DND-41 (cell line): Measurements from ENCODE around the gene C14orf180.

Experiments
- ATAC-seq: fragments of 200-7000 bp; cut with Tn5 transposase; 3 replicates; pipeline ENCODE4 v1.9.1; 2021; ENCODE audit warnings: low read depth; ENCODE audit not compliant: insufficient read depth
- DNase-seq: peaks from one replicate; pipeline ENCODE4 v3.0.0-alpha.2; 2020
- H2AFZ ChIP-seq: 2 replicates; pipeline ENCODE4 v1.6.0; 2012; ENCODE audit warnings: low read depth, low read length
- H3K27ac ChIP-seq: 2 replicates; pipeline ENCODE4 v1.5.1; 2012; ENCODE audit warnings: low read length, inconsistent platforms
- H3K27me3 ChIP-seq: fragments of 200-600 bp; sonication (generic); 2 replicates; pipeline ENCODE4 v1.6.0; 2012; ENCODE audit warnings: low read length, mild to moderate bottlenecking, inconsistent platforms; ENCODE audit not compliant: insufficient read depth, poor library complexity
- H3K36me3 ChIP-seq: 2 replicates; pipeline ENCODE4 v1.5.1; 2012; ENCODE audit warnings: low read length, inconsistent platforms; ENCODE audit not compliant: insufficient read depth
- H3K4me1 ChIP-seq: 2 replicates; pipeline ENCODE4 v1.5.1; 2012; ENCODE audit warnings: mild to moderate bottlenecking, low read length; ENCODE audit not compliant: insufficient read depth
- H3K4me2 ChIP-seq: 2 replicates; pipeline ENCODE4 v1.6.0; 2012; ENCODE audit warnings: mild to moderate bottlenecking, moderate library complexity, low read length, inconsistent platforms; ENCODE audit not compliant: insufficient read depth
- H3K4me3 ChIP-seq, 2 experiments: fragments of 200-600 bp in 1 of 2; shearing (Covaris generic) in 1 of 2; 2 replicates each; pipeline ENCODE4 v1.5.1; 2012 to 2016; ENCODE audit warnings: inconsistent platforms in 2 of 2, low read length in 2 of 2, mild to moderate bottlenecking in 2 of 2, low read depth in 1 of 2, moderate library complexity in 1 of 2
- H3K79me2 ChIP-seq: 2 replicates; pipeline ENCODE4 v1.6.0; 2012; ENCODE audit warnings: low read length, inconsistent platforms; ENCODE audit not compliant: insufficient read depth
- H3K9ac ChIP-seq: 2 replicates; pipeline ENCODE4 v1.6.0; 2012; ENCODE audit warnings: low read depth, mild to moderate bottlenecking, inconsistent platforms, low read length, moderate library complexity
- H3K9me3 ChIP-seq: 2 replicates; pipeline ENCODE4 v1.5.1; 2012; ENCODE audit warnings: low read length, moderate library complexity, mild to moderate bottlenecking, inconsistent platforms; ENCODE audit not compliant: insufficient read depth, severe bottlenecking
- H4K20me1 ChIP-seq: 2 replicates; pipeline ENCODE4 v1.6.0; 2012; ENCODE audit warnings: low read length; ENCODE audit not compliant: insufficient read depth
- EZH2 ChIP-seq: IDR thresholded peaks from 3 replicates; pipeline ENCODE4 v1.6.1; 2012; ENCODE audit warnings: borderline replicate concordance, low read depth, mild to moderate bottlenecking, moderate library complexity, low read length, inconsistent platforms; ENCODE audit not compliant: severe bottlenecking
- TF ChIP-seq, protein P1 (sequence below): IDR thresholded peaks from 2 replicates; pipeline ENCODE4 v1.5.1; 2012; ENCODE audit warnings: borderline replicate concordance, low read length, moderate library complexity, mild to moderate bottlenecking; ENCODE audit not compliant: poor library complexity, severe bottlenecking; ENCODE audit errors: extremely low read depth

C14orf180 gene

DNA sequence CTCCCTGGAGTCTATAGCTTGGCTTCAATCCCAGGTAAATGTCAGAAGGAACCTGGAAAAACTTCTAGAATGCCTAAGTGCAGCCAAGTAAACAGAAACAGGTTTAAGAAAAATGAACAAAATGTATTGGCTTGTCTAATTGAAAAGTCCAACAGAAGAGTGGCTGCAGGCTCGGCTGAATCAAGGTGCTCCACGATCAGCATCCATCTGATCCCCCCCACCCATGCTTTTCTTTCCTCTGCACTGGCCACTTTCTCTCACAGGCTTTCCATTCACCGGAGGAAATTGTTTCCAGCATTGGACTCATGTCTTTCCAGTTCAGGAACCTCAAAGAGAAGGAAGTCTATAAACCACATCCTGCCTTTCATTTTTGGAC, 42.0 kb upstream of the C14orf180 start:
- TF ChIP-seq, protein P1, sequence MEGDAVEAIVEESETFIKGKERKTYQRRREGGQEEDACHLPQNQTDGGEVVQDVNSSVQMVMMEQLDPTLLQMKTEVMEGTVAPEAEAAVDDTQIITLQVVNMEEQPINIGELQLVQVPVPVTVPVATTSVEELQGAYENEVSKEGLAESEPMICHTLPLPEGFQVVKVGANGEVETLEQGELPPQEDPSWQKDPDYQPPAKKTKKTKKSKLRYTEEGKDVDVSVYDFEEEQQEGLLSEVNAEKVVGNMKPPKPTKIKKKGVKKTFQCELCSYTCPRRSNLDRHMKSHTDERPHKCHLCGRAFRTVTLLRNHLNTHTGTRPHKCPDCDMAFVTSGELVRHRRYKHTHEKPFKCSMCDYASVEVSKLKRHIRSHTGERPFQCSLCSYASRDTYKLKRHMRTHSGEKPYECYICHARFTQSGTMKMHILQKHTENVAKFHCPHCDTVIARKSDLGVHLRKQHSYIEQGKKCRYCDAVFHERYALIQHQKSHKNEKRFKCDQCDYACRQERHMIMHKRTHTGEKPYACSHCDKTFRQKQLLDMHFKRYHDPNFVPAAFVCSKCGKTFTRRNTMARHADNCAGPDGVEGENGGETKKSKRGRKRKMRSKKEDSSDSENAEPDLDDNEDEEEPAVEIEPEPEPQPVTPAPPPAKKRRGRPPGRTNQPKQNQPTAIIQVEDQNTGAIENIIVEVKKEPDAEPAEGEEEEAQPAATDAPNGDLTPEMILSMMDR, result no peak
- TF ChIP-seq EZH2, result no peak
- ATAC-seq, result no peak
- Histone ChIP-seq H3K4me2 (no peak overlapping the region), H3K4me1 (no peaks in the 10 kb centered on the region), H3K4me3 (no peak overlapping the region), H3K9me3 (no peaks in the 10 kb centered on the region), H3K9ac (no peak overlapping the region), H3K27ac (no peak overlapping the region), H3K27me3 (peaks cover 7% of the 10 kb centered on the region), H4K20me1 (no peaks in the 10 kb centered on the region), H3K36me3 (no peaks in the 10 kb centered on the region), H3K79me2 (no peaks in the 10 kb centered on the region), H2AFZ (no peak overlapping the region)
- no peak for DNase-seq

DNA sequence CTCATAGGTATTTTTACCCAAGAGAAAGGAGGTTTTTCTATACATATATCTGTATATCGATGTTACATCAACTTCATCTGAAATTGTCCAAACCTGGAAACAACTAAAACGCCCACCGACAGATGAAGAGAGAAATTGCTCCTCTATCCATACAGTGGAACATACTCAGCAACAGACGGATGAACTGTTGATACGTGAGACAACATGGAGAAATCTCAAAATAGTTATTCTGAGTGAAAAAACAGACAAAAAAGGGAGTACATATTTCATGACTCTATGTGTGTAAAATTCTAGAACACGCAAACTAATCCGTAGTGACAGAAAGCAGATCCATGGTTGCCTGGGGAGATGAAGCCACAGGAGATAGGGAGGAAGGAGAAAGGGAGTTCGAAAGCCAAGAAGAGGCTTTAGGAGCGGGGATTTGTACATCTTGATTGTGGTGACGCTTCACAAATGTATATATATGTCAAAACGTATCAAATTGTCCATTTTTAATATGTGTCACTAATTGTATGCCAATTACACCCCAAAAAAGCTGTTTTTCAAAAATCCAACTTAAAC, 37.6 kb upstream of the C14orf180 start:
- no peaks in the 10 kb centered on the region; the same call in 1 of the 2 replicates for H4K20me1 ChIP-seq
- H3K4me1 ChIP-seq, result no peaks in the 10 kb centered on the region
- H2AFZ ChIP-seq, result no peak overlapping the region
- no peaks in the 10 kb centered on the region for H3K79me2 ChIP-seq
- peaks cover 14% of the 10 kb centered on the region for H3K27me3 ChIP-seq
- no peak overlapping the region for H3K4me2 ChIP-seq
- H3K9ac ChIP-seq, result no peak overlapping the region
- H3K36me3 ChIP-seq, result no peaks in the 10 kb centered on the region
- ATAC-seq (no peak), DNase-seq (no peak)
- H3K4me3 ChIP-seq, result no peak overlapping the region
- no peaks in the 10 kb centered on the region for H3K9me3 ChIP-seq
- TF ChIP-seq EZH2, result no peak
- TF ChIP-seq, protein P1, result no peak
- H3K27ac ChIP-seq, result no peak overlapping the region

- Histone ChIP-seq H3K79me2 (no peaks in the 10 kb centered on the region), H4K20me1 (peaks cover 3% of the 10 kb centered on the region; the same call in 1 of the 2 replicates), H3K9ac (no peak overlapping the region), H3K4me1 (no peaks in the 10 kb centered on the region), H3K4me2 (no peak overlapping the region), H3K36me3 (no peaks in the 10 kb centered on the region), H3K27me3 (peaks cover 14% of the 10 kb centered on the region), H3K9me3 (no peaks in the 10 kb centered on the region), H3K4me3 (no peak overlapping the region), H3K27ac (no peak overlapping the region), H2AFZ (no peak overlapping the region)
- no peak for TF ChIP-seq EZH2
- ATAC-seq (no peak), DNase-seq (no peak)
Observed at GRCh38 chr14:104542871-104543830, 36.4 kb upstream of the C14orf180 start.

GRCh38 chr14:104544362-104544961, 35.1 kb upstream of the C14orf180 start:
- no peaks in the 10 kb centered on the region for H3K36me3 ChIP-seq
- no peak for TF ChIP-seq EZH2
- TF ChIP-seq, protein P1, result no peak
- H3K4me2 ChIP-seq, result no peak overlapping the region
- no peaks in the 10 kb centered on the region for H3K9me3 ChIP-seq
- H3K27me3 ChIP-seq, result peaks cover 14% of the 10 kb centered on the region
- no peaks in the 10 kb centered on the region for H3K4me1 ChIP-seq
- ATAC-seq (no peak), DNase-seq (no peak)
- H3K27ac ChIP-seq, result no peak overlapping the region
- H3K79me2 ChIP-seq, result no peaks in the 10 kb centered on the region
- H3K9ac ChIP-seq, result no peak overlapping the region
- H3K4me3 ChIP-seq, result no peak overlapping the region
- H4K20me1 ChIP-seq, result peaks cover 3% of the 10 kb centered on the region; the same call in 1 of the 2 replicates
- H2AFZ ChIP-seq, result no peak overlapping the region
